ENCODE measurements around the gene WDR5B. TPM values are rescaled to one million over a fixed set of nuclear protein-coding genes. Genes with fewer than 3 reads are reported as not detected.

Gene WDR5B
- polyA plus RNA-seq, 1 donor from 2014 or later = 6.9 TPM

- Histone ChIP-seq H3K36me3 (ENCODE audit: insufficient read depth, low read length) (no peaks in the 10 kb centered on the region), H3K9me3 (ENCODE audit: low read length) (no peaks in the 10 kb centered on the region), H3F3A (ENCODE audit: insufficient read depth, low read length, poor library complexity, severe bottlenecking) (no peaks in the 10 kb centered on the region), H3K9me2 (ENCODE audit: insufficient read depth, low read length) (no peaks in the 10 kb centered on the region), H3K4me2 (ENCODE audit: low read length) (no peak overlapping the region), H2AFZ (ENCODE audit: low read depth, low read length) (no peak overlapping the region), H3K9ac (ENCODE audit: low read length) (no peak overlapping the region), H3K27me3 (ENCODE audit: insufficient read depth, low read depth, low read length) (no peaks in the 10 kb centered on the region), H4K20me1 (ENCODE audit: insufficient read depth) (no peaks in the 10 kb centered on the region), H3K27ac (ENCODE audit: low read length) (no peak overlapping the region), H3K79me2 (replicated peaks; ENCODE audit: insufficient read depth, low read length) (no peaks in the 10 kb centered on the region), H3K4me3 (ENCODE audit: low read length) (no peak overlapping the region)
- TF ChIP-seq MXI1 (conservative IDR thresholded peaks at IDR 0.05; ENCODE audit: poor library complexity, severe bottlenecking) (no peak), POLR2AphosphoS5 (IDR thresholded peaks at IDR 0.05) (no peak), EZH2 (IDR thresholded peaks at IDR 0.05; ENCODE audit: borderline replicate concordance, insufficient read depth, low read length, poor library complexity, severe bottlenecking) (no peak), REST (IDR thresholded peaks at IDR 0.05; ENCODE audit: borderline replicate concordance) (no peak), TAF1 (IDR thresholded peaks at IDR 0.05; ENCODE audit: low read depth) (no peak), RAD21 (conservative IDR thresholded peaks at IDR 0.05) (no peak), SMC3 (conservative IDR thresholded peaks at IDR 0.05; ENCODE audit: poor library complexity) (no peak), CTCF (IDR thresholded peaks at IDR 0.05; ENCODE audit: poor library complexity, severe bottlenecking) (no peak), EP300 (conservative IDR thresholded peaks at IDR 0.05; ENCODE audit: poor library complexity, severe bottlenecking) (no peak)
Measured at GRCh38 chr3:122462406-122462805, 46.5 kb upstream of the WDR5B start.

- Histone ChIP-seq H3K36me3 (ENCODE audit: insufficient read depth, low read length) (no peaks in the 10 kb centered on the region), H3K9me2 (ENCODE audit: insufficient read depth, low read length) (no peaks in the 10 kb centered on the region), H3K27ac (ENCODE audit: low read length) (no peak overlapping the region), H3F3A (ENCODE audit: insufficient read depth, low read length, poor library complexity, severe bottlenecking) (no peaks in the 10 kb centered on the region), H2AFZ (ENCODE audit: low read depth, low read length) (no peak overlapping the region), H3K27me3 (ENCODE audit: insufficient read depth, low read depth, low read length) (no peaks in the 10 kb centered on the region), H4K20me1 (ENCODE audit: insufficient read depth) (no peaks in the 10 kb centered on the region), H3K9ac (ENCODE audit: low read length) (no peak overlapping the region), H3K79me2 (replicated peaks; ENCODE audit: insufficient read depth, low read length) (no peaks in the 10 kb centered on the region), H3K4me2 (ENCODE audit: low read length) (no peak overlapping the region), H3K9me3 (ENCODE audit: low read length) (no peaks in the 10 kb centered on the region), H3K4me3 (ENCODE audit: low read length) (no peak overlapping the region)
- TF ChIP-seq RAD21 (conservative IDR thresholded peaks at IDR 0.05) = no peak
- TF ChIP-seq MXI1 (conservative IDR thresholded peaks at IDR 0.05; ENCODE audit: poor library complexity, severe bottlenecking) = no peak
- no peak for TF ChIP-seq EZH2 (IDR thresholded peaks at IDR 0.05; ENCODE audit: borderline replicate concordance, insufficient read depth, low read length, poor library complexity, severe bottlenecking)
- no peak for TF ChIP-seq REST (IDR thresholded peaks at IDR 0.05; ENCODE audit: borderline replicate concordance)
- TF ChIP-seq EP300 (conservative IDR thresholded peaks at IDR 0.05; ENCODE audit: poor library complexity, severe bottlenecking) = no peak
- no peak for TF ChIP-seq TAF1 (IDR thresholded peaks at IDR 0.05; ENCODE audit: low read depth)
- no peak for TF ChIP-seq SMC3 (conservative IDR thresholded peaks at IDR 0.05; ENCODE audit: poor library complexity)
- no peak for TF ChIP-seq CTCF (IDR thresholded peaks at IDR 0.05; ENCODE audit: poor library complexity, severe bottlenecking)
- TF ChIP-seq POLR2AphosphoS5 (IDR thresholded peaks at IDR 0.05) = no peak
Measured at GRCh38 chr3:122461806-122462205, 45.9 kb upstream of the WDR5B start.

Data from neural cell (in vitro differentiated cells).